ENCODE measurements around the gene TASOR.

Gene TASOR

GRCh38 chr3:56682462-56683121, 473 bp downstream of the TASOR start:
- DNase-seq (ENCODE audit: low read depth in 4 of 4, low spot score in 1 of 4): peak; percentile 52 to 71 (median 58)

GRCh38 chr3:56681984-56682461, 1.0 kb downstream of the TASOR start:
- DNase-seq (ENCODE audit: low read depth in 4 of 4, low spot score in 1 of 4): no peak

GRCh38 chr3:56680054-56680580, 2.9 kb downstream of the TASOR start:
- DNase-seq (ENCODE audit: low read depth in 4 of 4, low spot score in 1 of 4): no peak

- DNase-seq (ENCODE audit: low read depth in 4 of 4, low spot score in 1 of 4): no peak
Observed at GRCh38 chr3:56677286-56677685, 5.8 kb downstream of the TASOR start.

- DNase-seq (ENCODE audit: low read depth in 4 of 4, low spot score in 1 of 4): no peak
Observed at GRCh38 chr3:56673781-56674457, 9.1 kb downstream of the TASOR start.

GRCh38 chr3:56667973-56668579, 15.0 kb downstream of the TASOR start:
- DNase-seq (ENCODE audit: low read depth in 4 of 4, low spot score in 1 of 4): no peak

GRCh38 chr3:56664823-56665222, 18.2 kb downstream of the TASOR start:
- DNase-seq (ENCODE audit: low read depth in 4 of 4, low spot score in 1 of 4): no peak

- DNase-seq (ENCODE audit: low read depth in 4 of 4, low spot score in 1 of 4): no peak
Observed at GRCh38 chr3:56655709-56656108, 27.4 kb downstream of the TASOR start.

- no peak for DNase-seq (ENCODE audit: low read depth in 4 of 4, low spot score in 1 of 4)
Observed at GRCh38 chr3:56654460-56654859, 28.6 kb downstream of the TASOR start.

- DNase-seq (ENCODE audit: low read depth in 4 of 4, low spot score in 1 of 4): no peak
Observed at GRCh38 chr3:56645407-56645806, 37.7 kb downstream of the TASOR start.

- no peak for DNase-seq (ENCODE audit: low read depth in 4 of 4, low spot score in 1 of 4)
Observed at GRCh38 chr3:56633602-56634535, 49.2 kb downstream of the TASOR start.

Data from stimulated activated CD4-positive, alpha-beta T cell treated with anti-CD3 and anti-CD28 coated beads, Interleukin-1b, Interleukin-23, amount 100 ng/mL, for 24 hours (primary cell).